Prostate gland (tissue), 2 donors: ENCODE data around the gene ACADM.

Experiments
- POLR2A ChIP-seq: fragments of 450-650 bp; IDR thresholded peaks from one replicate; pipeline ENCODE4 v1.6.1; 2016; ENCODE audit warnings: antibody characterized with exemption, mild to moderate bottlenecking
- POLR2AphosphoS5 ChIP-seq: sonication (generic); formaldehyde crosslinking; IDR thresholded peaks from one replicate; pipeline ENCODE4 v1.6.1; 2017; ENCODE audit warnings: antibody characterized with exemption
- TF ChIP-seq, protein P1 (sequence below), 4 experiments: fragments of 200-600 bp in 2 of 4; fragments of 450-650 bp in 2 of 4; sonication (generic) in 2 of 4; IDR thresholded peaks; 1 replicate in 3 of 4; 2 replicates in 1 of 4; pipeline ENCODE4 v1.5.1; 2016 to 2019; ENCODE audit warnings: antibody characterized with exemption in 4 of 4, mild to moderate bottlenecking in 2 of 4, moderate library complexity in 2 of 4

- TF ChIP-seq POLR2A, result no peak
- TF ChIP-seq, protein P1, sequence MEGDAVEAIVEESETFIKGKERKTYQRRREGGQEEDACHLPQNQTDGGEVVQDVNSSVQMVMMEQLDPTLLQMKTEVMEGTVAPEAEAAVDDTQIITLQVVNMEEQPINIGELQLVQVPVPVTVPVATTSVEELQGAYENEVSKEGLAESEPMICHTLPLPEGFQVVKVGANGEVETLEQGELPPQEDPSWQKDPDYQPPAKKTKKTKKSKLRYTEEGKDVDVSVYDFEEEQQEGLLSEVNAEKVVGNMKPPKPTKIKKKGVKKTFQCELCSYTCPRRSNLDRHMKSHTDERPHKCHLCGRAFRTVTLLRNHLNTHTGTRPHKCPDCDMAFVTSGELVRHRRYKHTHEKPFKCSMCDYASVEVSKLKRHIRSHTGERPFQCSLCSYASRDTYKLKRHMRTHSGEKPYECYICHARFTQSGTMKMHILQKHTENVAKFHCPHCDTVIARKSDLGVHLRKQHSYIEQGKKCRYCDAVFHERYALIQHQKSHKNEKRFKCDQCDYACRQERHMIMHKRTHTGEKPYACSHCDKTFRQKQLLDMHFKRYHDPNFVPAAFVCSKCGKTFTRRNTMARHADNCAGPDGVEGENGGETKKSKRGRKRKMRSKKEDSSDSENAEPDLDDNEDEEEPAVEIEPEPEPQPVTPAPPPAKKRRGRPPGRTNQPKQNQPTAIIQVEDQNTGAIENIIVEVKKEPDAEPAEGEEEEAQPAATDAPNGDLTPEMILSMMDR (IDR thresholded peaks at IDR 0.05), result no peak
- TF ChIP-seq POLR2AphosphoS5, result no peak
These were observed 12.7 kb upstream of the ACADM start for GRCh38 chr1:75711846-75712245.
